DOHH2 (cell line): ENCODE results near the gene ARHGAP35.

Experiments used
- EZH2phosphoT487 ChIP-seq: fragments of 200-600 bp; sonication (generic); IDR thresholded peaks from 2 replicates; pipeline ENCODE4 v1.6.1; 2017; ENCODE audit warnings: borderline replicate concordance, mild to moderate bottlenecking, antibody characterized with exemption, low read length, moderate library complexity, mixed read lengths
- TF ChIP-seq, protein P1 (sequence below): fragments of 200-600 bp; sonication (generic); IDR thresholded peaks from one replicate; pipeline ENCODE4 v1.5.1; 2014; ENCODE audit warnings: antibody characterized with exemption, mild to moderate bottlenecking, low read depth, low read length; ENCODE audit not compliant: poor library complexity, severe bottlenecking

DNA sequence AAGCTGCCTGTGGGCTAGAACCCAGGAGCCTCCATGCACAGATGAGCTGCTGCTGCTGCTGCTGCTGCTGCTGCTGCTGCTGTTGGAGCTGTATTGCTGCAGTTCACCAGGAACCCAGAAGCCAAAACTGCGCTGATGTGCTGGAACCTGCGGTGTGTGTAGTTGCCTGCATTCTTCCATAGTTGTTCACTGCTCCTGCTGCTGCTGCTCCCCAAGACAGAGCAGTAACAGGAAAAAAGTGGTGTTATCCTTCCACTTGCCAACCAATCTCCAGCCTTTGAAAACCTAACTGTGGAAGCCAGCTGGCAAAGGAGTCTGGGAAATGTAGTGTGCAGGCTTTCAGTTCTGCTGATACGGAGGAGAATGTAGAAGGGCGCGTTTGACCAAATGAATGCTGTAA lies 37.9 kb downstream of the ARHGAP35 start:
- TF ChIP-seq, protein P1, sequence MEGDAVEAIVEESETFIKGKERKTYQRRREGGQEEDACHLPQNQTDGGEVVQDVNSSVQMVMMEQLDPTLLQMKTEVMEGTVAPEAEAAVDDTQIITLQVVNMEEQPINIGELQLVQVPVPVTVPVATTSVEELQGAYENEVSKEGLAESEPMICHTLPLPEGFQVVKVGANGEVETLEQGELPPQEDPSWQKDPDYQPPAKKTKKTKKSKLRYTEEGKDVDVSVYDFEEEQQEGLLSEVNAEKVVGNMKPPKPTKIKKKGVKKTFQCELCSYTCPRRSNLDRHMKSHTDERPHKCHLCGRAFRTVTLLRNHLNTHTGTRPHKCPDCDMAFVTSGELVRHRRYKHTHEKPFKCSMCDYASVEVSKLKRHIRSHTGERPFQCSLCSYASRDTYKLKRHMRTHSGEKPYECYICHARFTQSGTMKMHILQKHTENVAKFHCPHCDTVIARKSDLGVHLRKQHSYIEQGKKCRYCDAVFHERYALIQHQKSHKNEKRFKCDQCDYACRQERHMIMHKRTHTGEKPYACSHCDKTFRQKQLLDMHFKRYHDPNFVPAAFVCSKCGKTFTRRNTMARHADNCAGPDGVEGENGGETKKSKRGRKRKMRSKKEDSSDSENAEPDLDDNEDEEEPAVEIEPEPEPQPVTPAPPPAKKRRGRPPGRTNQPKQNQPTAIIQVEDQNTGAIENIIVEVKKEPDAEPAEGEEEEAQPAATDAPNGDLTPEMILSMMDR, result no peak
- no peak for TF ChIP-seq EZH2phosphoT487
